ENCODE data around the gene PRAMEF13.
"Not testable (repeated sequence)": the region's sequence is repeated elsewhere in the genome, so short reads cannot be mapped to it uniquely, and the experiment has no call there.

- TF ChIP-seq POLR2A, POLR2AphosphoS5 (IDR thresholded peaks at IDR 0.05; ENCODE audit: low read depth, low read length): not testable (repeated sequence)
These were observed 15.4 kb upstream of the PRAMEF13 start for GRCh38 chr1:13216619-13217018.
